Stimulated activated CD4-positive, alpha-beta T cell treated with anti-CD3 and anti-CD28 coated beads, Interleukin-15, amount 100 ng/mL, for 24 hours (primary cell): ENCODE measurements around the gene TRA2B.

Source experiments
- DNase-seq: peaks from one replicate; pipeline ENCODE4 v3.0.0-alpha.2; 2020

TRA2B gene

DNA sequence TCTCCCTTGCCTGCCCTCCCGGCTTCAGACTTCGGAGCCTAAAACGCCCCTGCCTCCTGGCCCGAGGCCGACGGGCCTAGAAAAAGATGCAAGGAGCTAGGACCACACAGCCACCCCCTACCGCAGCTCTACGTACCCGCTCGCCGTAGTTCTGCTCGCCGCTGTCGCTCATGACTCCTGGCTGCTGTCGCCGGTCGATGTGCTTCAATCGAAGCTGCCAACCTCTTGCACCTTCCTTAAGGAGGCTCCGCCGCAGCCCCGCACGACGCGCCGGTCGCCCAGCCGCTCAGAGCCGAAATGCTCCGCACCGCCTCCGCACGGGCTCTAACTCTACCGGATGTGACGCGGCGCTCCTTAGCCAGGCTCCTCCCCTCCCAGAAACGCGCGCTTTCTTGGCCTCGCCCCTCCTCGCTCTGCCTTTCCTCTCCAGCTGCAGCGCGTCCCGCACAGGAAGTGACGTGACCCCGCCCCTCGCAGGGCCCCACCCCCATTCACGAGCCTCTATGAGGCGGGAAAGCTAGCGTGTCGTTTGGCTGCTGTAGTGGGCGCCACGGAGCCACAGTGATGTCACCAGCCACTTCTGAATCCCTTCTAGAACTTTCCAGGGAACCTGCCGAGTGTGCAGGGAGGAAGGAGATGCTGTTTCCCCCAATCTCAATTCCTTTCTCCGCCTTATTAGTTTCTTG, at the start of gene TRA2B:
Gene TRA2B (minus strand): TSS at position 326 of the 686 bp plus-strand sequence. CDS start 154 bp downstream, at position 172.
- DNase-seq, result peak; percentile 99

DNA sequence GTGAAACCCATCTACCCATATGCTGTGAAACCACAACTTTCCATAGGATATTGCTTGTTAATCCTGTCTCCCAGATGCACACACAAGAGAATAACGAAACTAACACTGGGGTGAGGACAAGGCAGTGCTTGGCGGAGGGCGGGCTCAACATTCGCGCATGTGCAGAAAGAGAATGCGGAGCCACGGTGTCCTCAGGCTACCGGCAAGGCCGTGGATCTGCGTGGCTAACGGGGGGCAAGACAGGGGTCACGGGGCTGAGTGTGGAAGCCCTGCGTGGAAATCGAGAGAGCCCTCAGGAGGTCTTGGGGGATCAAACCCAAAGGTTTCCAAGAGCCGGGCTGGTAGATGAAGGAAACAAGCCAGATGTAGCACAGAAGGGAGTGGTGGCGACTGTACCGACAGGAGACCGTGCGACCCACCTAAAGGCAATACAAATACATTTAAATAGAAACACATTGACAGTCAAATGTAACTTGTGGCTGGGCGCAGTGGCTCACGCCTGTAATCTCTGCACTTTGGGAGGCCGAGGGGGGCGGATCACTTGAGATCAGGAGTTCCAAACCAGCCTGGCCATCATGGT, 48.5 kb upstream of the TRA2B start:
- DNase-seq, result peak; percentile 9

DNA sequence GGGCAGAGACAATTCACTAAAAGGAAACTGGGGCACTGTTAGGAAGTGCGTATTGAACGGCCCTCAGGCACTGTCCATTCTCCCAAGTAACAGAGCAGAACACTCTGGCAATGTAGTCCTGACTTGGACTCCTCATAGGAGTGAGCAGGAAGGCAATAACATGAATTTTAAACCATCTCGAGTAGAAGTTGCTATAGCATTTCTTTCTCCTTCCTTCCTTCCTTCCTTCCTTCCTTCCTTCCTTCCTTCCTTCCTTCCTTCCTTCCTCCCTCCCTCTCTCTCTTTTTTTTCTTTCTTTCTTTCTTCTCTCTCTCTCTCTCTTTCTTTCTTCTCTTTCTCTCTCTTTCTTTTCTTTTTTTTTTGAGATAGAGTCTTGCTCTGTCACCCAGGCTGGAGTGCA, 46.4 kb upstream of the TRA2B start:
- no peak for DNase-seq

DNA sequence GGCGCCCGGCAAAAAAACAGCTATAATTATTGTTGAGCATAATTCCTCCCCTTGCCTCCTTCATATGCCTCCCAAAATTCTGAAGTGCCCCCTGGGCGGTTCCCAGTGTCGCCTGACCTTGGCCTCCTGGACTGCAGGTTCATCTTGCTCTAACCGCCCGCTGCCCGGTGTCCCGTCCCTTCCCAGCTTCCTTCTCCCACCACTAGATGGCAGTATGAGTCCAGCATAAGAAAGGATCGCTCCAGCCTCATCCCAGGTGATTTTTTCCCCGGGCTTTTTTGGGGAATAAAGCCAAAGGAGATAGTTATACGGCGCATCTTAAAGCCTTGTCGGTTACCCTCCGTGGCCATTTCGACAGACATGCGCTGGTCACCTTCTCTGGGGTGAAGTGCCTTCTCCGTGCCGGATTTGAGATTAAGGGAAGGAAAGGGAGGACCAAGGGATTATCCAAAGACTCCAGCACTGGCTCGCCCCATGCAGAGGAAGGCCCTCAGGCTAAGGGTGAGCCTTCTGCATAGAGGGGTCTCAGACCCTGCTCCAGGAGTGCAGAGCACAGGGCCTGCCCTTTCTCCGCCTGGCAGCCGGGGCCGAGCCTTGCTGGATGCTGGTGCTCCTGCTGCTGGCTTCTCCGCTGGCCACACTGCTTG, 45.8 kb upstream of the TRA2B start:
- DNase-seq, result peak; percentile 64

DNA sequence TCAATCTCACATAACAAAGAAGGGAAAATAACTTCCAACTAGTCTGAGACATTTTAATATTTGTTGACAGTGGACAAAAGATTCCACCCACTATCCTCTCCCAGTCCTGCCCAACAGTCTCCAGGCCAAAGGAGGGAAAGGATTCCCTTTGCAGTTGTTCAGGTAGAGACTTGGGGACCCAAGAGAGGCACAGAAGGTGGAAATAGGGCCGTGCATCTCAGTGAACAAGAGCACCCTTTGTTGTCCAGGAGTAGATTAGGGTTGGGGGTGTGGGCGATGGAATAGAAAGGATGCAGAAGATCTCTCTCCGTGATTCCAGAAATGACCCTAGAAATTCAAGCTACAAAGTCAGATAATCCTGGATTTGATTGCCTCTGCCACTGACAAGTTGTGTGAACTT, 44.8 kb upstream of the TRA2B start:
- DNase-seq, result no peak

DNA sequence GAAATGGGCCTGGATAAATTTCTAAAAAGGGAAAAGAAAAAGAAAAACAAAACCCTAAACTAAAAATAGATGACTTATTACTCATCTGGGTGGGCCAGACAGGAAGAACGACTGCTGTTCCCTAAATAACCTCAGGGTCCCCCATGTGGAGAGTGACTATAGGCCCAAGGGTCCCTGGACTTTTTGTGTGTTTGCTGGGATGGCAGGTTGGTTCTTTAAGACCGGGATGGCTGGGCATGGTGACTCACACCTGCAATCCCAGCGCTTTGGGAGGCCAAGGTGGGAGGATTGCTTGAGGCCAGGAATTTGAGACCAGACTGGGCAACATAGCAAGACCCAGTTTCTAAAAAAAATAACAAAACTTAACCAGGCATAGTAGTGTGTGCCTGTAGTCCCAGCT, 43.8 kb upstream of the TRA2B start:
- no peak for DNase-seq

DNA sequence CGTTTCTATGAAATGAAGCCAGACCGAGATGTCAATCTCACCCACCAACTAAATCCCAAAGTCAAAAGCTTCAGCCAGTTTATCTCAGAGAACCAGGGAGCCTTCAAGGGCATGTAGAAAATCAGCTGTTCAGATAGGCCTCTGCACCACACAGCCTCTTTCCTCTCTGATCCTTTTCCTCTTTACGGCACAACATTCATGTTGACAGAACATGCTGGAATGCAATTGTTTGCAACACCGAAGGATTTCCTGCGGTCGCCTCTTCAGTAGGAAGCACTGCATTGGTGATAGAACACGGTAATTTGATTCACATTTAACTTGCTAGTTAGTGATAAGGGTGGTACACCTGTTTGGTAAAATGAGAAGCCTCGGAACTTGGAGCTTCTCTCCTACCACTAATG, 41.9 kb upstream of the TRA2B start:
- DNase-seq, result no peak

DNA sequence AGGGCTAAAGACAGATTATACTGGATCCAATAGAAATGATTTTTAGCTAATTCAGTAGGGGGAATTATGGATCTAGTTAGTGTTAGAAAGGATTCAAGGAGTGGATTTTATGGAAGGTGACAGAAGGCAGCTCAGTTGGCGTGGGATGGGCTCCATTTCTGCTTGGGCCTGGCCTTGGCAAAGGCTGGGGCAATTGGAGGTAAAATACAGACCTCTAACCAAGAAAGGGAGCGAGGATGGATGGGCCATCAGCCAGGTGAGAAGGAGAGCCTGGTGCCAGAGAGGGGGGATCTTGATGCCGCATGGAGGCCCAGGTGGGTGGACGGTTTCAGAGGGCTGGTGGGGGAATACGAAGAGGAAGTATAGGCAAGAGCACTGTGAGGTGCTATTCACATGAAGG, 40.7 kb upstream of the TRA2B start:
- DNase-seq, result no peak

DNA sequence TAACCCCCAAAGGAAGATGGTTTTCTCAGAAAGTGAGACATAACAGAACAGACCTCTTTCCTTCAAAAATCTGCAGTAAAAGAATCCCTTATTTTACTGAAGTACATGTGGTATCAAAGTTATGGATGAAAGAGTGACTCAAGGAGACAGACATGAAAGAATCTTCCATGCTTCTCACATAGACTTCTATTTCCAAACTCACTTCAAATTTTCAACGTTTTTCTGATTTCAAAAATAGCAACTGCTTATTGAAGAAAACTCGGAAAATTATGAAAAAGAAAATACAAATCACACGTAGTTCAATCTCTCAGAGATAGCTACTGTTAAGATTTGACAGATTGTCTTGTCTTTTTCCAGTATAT, 39.8 kb upstream of the TRA2B start:
- no peak for DNase-seq

DNA sequence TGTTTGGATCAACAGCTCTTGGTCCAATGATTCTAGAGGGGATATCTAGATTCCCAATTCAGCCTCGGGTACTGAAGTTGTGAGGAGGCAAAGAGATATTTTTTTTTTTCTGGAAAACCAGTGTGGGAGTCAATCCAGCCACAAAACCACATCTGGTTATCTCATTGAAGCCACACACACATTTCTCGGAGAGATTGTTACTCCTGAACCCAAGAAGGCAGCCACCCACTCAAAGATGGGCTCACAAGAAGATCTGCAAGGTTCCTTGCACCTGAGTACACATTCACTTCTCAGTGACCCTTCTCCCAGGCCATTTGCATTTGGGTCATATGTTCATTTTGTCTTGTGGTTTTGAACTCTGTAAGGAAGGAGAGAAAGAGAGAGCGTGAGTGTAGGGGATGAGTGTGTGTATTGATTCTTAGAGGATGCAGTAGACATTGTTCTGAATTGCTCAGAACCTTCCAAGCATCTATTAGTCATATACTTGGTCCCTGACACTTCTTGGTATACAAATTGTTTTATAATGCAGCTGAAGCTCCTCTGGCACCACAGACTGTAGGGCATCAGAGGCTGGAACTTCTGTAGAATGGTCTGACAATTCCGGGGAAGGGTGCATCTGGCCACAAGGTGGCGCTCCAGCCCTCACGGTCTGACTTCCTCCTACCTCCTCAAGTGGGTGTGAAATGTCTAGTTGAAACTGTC, 39.3 kb upstream of the TRA2B start:
- peak; percentile 91 for DNase-seq

DNA sequence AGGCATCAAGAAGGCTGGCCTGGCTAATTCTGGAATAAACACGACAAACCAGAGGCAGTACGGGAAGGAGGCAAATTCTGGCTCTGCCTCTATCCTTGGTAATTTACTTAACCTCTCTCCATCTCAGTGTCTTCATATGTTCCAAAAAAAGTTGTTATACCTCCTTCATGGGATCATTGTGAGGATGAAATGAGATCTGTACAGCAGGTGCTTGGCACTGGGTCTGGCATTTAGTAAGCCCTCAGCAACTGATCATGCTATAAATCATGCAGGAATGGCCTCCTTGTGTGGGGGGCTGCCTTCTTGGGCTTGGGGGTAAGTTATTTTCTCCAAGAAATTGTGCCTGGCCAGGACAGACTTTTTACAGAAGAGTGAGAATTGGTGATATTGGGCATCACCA, 38.3 kb upstream of the TRA2B start:
- DNase-seq, result no peak

DNA sequence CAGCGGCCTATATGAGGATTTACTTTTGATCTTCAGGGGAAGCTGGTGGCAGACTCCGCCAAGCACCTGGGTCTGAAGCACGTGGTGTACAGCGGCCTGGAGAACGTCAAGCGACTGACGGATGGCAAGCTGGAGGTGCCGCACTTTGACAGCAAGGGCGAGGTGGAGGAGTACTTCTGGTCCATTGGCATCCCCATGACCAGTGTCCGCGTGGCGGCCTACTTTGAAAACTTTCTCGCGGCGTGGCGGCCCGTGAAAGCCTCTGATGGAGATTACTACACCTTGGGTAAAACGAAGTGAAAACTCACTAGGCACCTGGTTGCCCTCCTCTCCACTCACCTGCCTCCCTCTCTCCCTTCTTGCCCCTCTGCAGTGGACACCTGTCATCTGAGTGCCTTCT, 33.8 kb upstream of the TRA2B start:
- no peak for DNase-seq

DNA sequence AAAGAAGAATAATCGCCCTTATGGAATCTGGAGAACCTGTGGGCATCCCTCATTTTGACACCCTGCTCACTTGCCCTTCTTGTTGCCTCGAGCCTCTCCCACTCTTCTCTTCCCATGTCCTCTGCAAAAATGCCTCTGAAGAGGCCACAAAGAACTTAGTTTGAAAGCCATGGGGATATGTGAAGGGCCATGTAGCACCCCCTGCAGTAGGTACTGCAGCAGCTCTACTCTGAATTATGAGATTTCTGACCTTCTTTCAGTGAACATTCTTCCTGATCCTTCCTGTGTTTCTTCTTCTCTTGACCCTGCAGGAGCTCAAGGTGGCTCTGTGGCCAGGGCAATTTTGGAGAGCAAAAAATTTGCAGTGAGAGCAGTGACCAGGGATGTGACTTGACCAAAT, 30.4 kb upstream of the TRA2B start:
- DNase-seq, result no peak

DNA sequence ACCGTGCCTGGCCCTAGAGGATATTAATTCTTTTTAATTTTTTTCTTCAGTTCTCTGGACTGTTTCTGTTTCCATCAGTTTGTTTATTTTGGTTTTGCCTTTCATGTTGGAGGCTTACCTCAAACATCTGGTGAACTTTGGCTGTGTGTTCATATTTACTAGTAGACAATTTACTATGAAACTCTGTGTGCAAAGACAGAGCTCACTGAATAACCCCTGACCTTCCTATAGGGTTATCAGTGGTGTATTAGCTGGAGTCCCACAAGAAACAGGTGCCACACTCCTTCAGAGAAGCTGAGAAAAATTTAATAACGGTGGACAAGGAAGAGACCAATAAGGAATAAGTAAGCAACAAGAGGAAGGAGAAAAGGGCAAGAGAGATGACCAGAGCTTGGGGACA, 28.8 kb upstream of the TRA2B start:
- DNase-seq, result no peak

DNA sequence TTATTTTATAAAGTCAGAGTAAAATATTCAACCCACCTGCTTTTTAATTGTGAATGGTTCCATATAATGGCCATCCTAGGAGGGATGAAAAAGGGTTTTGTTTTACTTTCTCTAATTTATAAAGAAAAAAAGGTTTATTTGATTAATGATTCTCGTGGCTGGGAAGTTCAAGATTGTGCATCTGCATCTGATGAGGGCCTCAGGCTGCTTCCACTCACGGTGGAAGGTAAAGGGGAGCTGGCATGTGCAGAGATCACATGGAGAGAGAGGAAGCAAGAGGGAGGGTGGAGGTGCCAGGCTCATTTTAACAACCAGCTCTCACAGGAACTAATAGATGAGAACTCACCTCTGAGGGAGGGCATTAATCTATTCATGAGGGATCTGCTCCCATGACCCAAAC, 27.7 kb upstream of the TRA2B start:
- no peak for DNase-seq

DNA sequence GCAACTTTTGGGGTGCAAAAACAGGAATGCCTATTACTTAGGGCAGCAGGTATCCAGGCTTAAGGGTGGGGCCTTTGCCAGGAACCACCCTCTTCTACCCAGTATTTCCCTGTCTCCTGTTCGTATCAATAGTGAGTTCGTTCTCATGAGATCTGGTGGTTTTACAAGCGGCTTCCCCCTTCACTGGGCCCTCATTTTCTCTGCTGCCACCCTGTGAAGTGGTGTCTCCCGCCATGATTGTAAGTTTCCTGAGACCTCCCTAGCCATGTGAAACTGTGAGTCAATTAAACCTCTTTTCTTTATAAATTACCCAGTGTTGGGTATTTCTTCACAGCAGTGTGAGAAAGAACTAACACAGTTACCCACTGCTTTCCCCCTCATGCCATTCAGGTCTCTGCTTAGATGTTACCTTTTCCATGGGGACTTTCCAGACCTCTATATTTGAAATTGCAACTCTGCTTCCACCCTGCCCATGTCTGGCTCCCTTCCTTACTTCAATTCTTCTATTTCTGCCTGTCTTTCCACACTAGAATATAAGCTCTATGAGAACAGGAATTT, 23.9 kb upstream of the TRA2B start:
- peak; percentile 38 for DNase-seq

DNA sequence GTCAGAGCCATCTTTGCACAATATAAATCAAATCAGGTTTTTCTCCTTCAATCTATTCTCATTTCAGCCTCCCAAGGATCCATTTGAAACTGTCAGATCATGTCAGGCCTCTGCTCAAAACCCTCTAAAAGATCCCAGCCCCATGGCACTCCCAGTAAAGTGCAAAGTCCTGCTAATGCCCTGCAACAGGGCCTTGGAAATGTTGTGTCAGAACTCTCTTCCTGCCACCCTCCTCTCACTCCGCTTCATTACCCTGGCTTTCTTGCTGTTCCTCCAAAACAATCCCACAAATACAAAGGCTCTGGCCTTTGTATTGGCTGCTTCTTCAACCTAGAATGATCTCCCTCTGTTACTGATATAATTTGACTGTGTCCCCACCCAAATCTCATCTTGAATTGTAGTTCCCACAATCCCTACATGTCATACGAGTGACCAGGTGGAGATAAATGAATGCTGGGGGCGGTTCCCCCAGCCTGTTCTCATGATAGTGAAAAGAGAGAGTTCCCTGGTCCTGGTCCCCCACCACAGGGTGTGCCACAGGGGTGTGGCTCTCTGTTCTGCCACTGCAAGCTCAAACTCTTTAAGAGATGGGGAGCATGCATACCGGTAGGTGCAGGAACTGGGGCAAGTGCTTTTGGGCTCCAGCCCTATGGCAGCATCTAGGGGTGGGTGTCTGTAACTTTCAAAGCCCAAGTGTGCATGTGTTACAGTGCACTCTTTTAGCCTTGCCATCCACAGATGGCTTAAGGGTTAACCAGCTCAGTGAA, 22.9 kb upstream of the TRA2B start:
- no peak for DNase-seq

DNA sequence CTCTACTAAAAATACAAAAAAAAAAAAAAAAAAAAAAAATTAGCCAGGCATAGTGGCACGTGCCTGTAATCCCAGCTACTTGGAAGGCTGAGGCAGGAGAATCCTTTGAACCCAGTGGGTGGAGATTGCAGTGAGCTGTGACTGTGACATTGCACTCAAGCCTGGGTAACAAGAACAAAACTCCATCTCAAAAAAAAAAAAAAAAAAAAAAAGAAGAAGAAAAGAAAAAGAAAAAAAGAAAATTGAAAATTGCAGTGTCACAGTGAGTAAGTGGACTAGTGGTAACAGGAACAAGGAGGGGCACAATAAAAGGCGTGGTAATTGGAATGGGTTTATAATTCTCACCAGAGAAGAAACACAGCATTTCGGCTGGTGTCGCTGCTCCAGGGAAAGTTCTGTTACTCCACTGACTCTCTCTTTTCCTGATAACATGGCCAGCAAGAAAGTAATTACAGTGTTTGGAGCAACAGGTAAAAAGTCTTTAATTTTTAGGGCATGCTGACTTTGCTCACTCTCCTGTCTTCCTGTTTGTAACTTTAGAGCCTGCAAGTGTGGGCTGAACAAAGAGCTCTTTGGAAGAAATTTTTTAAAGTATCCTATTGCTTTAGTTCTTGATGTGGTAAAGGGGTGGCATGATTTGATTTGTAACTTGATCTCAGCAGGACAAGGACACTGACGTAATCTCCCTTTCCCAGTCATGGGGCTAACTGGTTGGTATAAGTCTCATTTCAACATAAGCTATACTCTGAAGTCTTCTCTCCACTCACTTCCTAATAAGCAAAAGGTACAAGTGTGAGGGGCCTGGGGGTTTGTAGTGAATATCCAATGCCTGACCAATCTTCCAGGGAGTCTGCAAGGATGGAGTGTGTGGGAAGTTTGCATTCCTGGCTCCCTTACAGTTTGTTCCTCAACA, 22.1 kb upstream of the TRA2B start:
- no peak for DNase-seq

DNA sequence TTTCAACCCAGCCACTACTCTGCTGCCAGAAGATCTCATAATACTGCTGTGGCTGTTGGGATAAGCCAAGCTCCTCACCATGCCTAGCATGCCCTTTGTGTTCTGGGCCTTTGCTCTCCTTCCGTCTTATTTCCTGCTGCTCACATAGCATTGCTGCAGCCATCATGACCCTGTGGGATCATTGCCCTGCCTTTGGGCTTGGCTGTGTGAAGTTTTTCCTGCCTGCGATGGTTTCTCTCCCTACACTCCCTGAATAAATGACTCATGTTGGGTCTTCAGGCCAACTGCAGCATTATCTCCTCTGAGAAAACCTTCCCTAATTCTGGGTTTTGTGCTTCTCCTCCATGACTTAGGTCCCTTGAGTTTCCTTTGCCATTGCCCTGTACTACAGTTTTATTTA, 20.8 kb upstream of the TRA2B start:
- DNase-seq, result no peak

DNA sequence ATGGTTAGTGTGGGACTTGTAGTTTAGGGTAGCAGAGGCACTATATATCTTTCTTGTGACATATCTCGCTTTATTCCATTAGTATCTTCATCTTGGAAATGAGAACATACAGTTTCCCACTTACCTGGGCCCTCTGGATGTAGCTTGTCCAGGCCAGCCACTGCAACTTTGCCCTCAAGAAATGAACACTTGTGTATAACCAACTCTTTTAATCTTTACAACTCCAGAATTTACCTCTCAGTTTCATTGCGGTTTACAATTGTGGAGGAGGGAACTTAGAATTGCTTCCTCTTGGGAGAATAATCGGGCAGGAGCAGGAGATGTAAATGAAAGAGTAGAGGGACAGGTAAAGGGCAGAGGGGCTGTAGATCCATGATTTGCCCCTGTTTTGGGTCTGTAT, 18.4 kb upstream of the TRA2B start:
- DNase-seq, result no peak

DNA sequence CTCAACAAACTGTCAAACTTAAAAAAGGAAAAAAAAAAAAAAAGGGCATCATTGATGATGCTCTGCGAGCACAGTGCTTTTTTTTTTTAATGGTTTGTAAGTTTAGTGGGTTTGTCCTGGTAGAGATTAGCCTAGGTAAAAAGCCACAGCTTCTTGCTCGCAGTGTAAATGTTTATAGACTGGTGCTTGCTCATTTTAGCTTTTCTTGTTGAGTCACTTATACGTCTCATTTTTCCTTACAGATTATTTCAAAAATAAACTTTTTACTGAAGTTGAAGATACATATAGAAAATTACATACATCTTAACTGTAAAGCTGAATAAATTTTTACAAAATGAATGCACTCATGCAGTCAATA, 16.5 kb upstream of the TRA2B start:
- DNase-seq, result no peak

DNA sequence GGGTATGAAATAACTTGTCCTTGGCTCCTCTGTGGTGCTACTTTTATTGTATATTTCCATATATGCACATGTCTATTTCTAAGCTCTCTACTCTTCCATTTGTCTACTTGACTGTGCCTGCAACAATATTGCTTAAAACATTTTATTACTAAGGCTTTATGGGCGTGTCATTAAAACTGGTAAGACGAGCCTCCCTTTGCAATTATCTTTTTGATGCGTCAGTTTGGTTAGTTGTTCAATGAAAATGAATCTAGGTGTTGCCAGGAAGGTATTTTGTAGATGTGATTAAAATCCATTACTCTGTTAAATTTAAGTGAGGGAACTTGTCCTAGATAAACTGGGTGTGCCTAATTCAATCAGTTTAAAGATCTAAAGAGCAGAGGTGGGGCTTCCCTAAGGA, 12.9 kb upstream of the TRA2B start:
- DNase-seq, result no peak
